Measurements from ENCODE around the gene EMP3. TPM values are rescaled to one million over a fixed set of nuclear protein-coding genes. Genes with fewer than 3 reads are reported as not detected.
A peak's percentile ranks its signal among the peaks of the same experiment; 100 is the strongest.

Gene EMP3
- total and polyA plus RNA-seq, 2 of the 4 experiments (the other 2 are of a cell fraction): 147 to 632 TPM

DNA sequence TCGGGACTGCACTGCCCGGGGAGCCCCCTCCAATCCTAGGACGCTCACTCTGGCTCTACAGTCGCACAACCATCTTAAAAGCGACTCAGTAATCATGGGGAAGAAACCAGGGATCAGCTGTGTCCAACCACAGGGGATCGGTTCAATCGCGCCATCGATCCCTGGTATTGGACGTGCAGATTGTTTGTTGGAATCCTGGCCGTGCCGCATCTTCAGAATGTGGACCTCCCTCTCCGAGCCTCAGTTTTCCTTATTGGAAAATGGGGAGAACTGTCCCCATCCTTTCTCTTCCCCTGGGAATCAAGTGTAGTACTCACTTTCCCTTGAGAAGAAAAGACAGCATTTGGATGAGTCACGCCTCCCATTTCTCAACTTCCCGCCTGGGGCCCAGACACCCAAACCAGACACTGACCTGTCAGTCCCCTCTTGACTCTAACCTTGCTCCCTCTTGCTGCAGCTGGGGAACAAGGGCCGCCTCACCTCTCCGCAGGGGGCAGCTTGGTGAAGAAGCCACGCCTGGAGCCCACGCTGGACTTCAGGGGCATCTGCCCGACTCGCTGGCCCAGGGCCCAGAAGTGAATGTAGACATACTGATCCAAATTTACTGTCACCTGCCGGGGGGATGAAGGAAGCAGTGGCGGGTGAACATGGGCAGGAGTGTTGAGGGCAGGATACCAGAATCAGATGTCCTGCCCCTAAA lies 17.6 kb downstream of the EMP3 start:
- Histone ChIP-seq H2BK120ac (ENCODE audit: low read depth, low read length) (no peak overlapping the region), H3K18ac (ENCODE audit: low read depth, low read length) (no peak overlapping the region), H3K9ac (ENCODE audit: low read depth, low read length) (no peak overlapping the region), H2BK20ac (ENCODE audit: low read depth, low read length) (no peak overlapping the region), H4K5ac (ENCODE audit: low read depth, low read length) (no peak overlapping the region), H4K20me1 (ENCODE audit: insufficient read depth, low read length) (no peaks in the 10 kb centered on the region), H3K4me2 (ENCODE audit: low read depth, low read length) (no peak overlapping the region), H2AFZ (replicated peaks; ENCODE audit: low read length, poor library complexity) (no peak overlapping the region), H2AK5ac (ENCODE audit: low read depth, low read length) (no peak overlapping the region), H3K4me1 (ENCODE audit: control insufficient read depth, insufficient read depth, low read length) (no peaks in the 10 kb centered on the region), H2BK15ac (ENCODE audit: low read depth, low read length) (no peak overlapping the region), H3K9me1 (ENCODE audit: insufficient read depth, low read length) (peaks cover 6% of the 10 kb centered on the region; the same call in 1 of the 2 replicates), H3K27ac (ENCODE audit: insufficient read depth, low read length) (no peak overlapping the region), H3K9me3 (ENCODE audit: control insufficient read depth, insufficient read depth, low read length) (no peaks in the 10 kb centered on the region), H3K14ac (replicated peaks; ENCODE audit: low read depth, low read length) (no peak overlapping the region), H3K4me3 (ENCODE audit: insufficient read depth, low read depth, low read length) (no peak overlapping the region), H3K23ac (ENCODE audit: low read depth, low read length) (no peak overlapping the region), H3K56ac (ENCODE audit: extremely low read depth, insufficient read depth, low read length) (no peak overlapping the region), H2BK5ac (ENCODE audit: low read depth, low read length, poor library complexity, severe bottlenecking) (no peak overlapping the region), H3K4ac (ENCODE audit: low read depth, low read length) (no peak overlapping the region), H3K36me3 (ENCODE audit: control insufficient read depth, insufficient read depth, low read length) (no peaks in the 10 kb centered on the region), H4K8ac (ENCODE audit: low read depth in 2 of 2, low read length in 2 of 2) (0 out of 4 replicates have a peak overlapping the region, but pooled peaks of 1 of the 2 experiments have one; percentile 9), H2AK9ac (replicated peaks; ENCODE audit: low read depth, low read length, poor library complexity) (peak overlapping the region; percentile 65), H4K91ac (ENCODE audit: insufficient read depth, low read depth, low read length) (no peak overlapping the region), H3K79me1 (ENCODE audit: low read depth in 1 of 2, low read length in 2 of 2) (no peaks in the 10 kb centered on the region), H3K27me3 (ENCODE audit: control insufficient read depth, insufficient read depth, low read length) (no peaks in the 10 kb centered on the region)
- peak; percentile 38 for DNase-seq
- POLR2A ChIA-PET (ENCODE audit: unreplicated experiment): no interaction called here
- dilution Hi-C loops (cut with HindIII; ENCODE audit: low sequenced_read_pairs, unreplicated experiment): no loop called here
- 82% methylated on average over 3 of the region's 23 CpGs; no CpG with 5 or more reads in 1 of the 2 experiments for WGBS, 2 experiments (ENCODE audit: extremely low coverage in 2 of 2, insufficient read length in 1 of 2)
- CTCF ChIA-PET: no interaction called here
- no peak for ATAC-seq (ENCODE audit: low read depth)
- in situ Hi-C loops (cut with MboI; ENCODE audit: low sequenced_read_pairs): no loop called here
- TF ChIP-seq FOS (IDR thresholded peaks at IDR 0.05; ENCODE audit: low read depth, low read length) (peak; percentile 16; the same call in 1 of the 2 replicates), MXI1 (IDR thresholded peaks at IDR 0.05; ENCODE audit: borderline replicate concordance, low read depth, low read length) (no peak), RCOR1 (IDR thresholded peaks at IDR 0.05; ENCODE audit: insufficient replicate concordance, low read length) (peak; percentile 12), CEBPB (IDR thresholded peaks at IDR 0.05; ENCODE audit: low read depth, low read length) (0 out of 2 replicates have a peak, but pooled peaks have one; percentile 33)
- TF ChIP-seq, protein P1, sequence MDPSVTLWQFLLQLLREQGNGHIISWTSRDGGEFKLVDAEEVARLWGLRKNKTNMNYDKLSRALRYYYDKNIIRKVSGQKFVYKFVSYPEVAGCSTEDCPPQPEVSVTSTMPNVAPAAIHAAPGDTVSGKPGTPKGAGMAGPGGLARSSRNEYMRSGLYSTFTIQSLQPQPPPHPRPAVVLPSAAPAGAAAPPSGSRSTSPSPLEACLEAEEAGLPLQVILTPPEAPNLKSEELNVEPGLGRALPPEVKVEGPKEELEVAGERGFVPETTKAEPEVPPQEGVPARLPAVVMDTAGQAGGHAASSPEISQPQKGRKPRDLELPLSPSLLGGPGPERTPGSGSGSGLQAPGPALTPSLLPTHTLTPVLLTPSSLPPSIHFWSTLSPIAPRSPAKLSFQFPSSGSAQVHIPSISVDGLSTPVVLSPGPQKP (IDR thresholded peaks at IDR 0.05; ENCODE audit: borderline replicate concordance, low read depth, low read length): no peak
- TF ChIP-seq, protein P2, sequence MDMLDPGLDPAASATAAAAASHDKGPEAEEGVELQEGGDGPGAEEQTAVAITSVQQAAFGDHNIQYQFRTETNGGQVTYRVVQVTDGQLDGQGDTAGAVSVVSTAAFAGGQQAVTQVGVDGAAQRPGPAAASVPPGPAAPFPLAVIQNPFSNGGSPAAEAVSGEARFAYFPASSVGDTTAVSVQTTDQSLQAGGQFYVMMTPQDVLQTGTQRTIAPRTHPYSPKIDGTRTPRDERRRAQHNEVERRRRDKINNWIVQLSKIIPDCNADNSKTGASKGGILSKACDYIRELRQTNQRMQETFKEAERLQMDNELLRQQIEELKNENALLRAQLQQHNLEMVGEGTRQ (IDR thresholded peaks at IDR 0.05; ENCODE audit: low read depth, low read length): no peak
- BruUV-seq (replicated peaks): no TSS peak
- intact Hi-C loops (cut with micrococcal nuclease): no loop called here

Data from IMR-90 (cell line).